Measurements from ENCODE around the gene CDH15. TPM values are rescaled to one million over a fixed set of nuclear protein-coding genes. Genes with fewer than 3 reads are reported as not detected.
A peak's percentile ranks its signal among the peaks of the same experiment; 100 is the strongest.

CDH15 gene
- total and polyA plus RNA-seq, 2 donors (not counting 1 experiment from before 2014, with no cell fraction given) = not detected

DNA sequence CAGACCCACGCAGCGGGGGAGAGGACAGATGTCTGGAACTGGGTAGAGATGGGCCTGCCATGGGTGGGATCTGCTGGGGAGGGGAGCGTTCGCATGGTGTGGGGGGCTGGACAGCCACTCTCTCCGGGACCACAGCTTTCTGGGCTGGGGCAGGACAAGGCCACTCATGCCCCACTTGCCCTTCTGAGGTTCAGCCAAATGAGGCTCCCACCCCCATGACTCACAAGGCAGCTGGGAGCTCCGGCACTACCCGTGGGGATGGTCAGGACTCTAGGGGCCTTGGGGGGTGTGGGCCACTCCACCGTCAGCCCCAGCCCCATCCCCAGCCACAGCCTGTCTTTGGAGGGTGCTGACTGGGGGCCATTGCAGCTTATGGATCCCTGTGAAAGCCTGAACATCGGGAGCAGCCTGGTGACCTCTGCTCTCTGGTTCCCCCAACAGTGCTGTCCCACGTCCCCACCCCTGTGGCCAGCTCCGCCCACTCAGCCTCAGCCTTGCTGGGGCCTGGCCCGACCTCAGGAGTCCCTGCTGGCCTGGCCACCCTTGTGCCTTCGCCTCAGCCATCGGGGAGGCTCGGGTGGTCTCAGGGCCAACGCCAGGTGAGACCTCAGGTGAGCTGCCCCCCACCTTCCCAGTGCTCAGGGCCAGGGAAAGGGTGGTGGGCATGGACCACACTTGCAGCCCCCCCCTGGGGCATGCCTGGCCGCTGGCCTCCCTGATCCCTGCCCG, 4.7 kb upstream of the CDH15 start:
- ATAC-seq (ENCODE audit: low read depth) = no peak
- no peaks in the 10 kb centered on the region for H3K9me3 Mint-ChIP-seq (ENCODE audit: insufficient read depth)

More for the DNA sequence above, 4.7 kb upstream of the CDH15 start:
- peaks cover 20% of the 10 kb centered on the region for H3K4me1 Mint-ChIP-seq
- no peak overlapping the region for H3K27ac Mint-ChIP-seq
- peaks cover 4% of the 10 kb centered on the region for H3K27me3 Mint-ChIP-seq
- no peak overlapping the region for H3K9ac ChIP-seq (ENCODE audit: low read length)
- peaks cover 37% of the 10 kb centered on the region for H4K20me1 ChIP-seq (ENCODE audit: control insufficient read depth, insufficient read depth, low read length, poor library complexity, severe bottlenecking)
- TF ChIP-seq CTCF (IDR thresholded peaks at IDR 0.05) (no peak), EZH2 (IDR thresholded peaks at IDR 0.05; ENCODE audit: borderline replicate concordance, insufficient read depth, low read depth, low read length, poor library complexity, severe bottlenecking) (no peak)
- H3K4me3 Mint-ChIP-seq = no peak overlapping the region
- no peaks in the 10 kb centered on the region for H3K36me3 ChIP-seq (replicated peaks in 1 of 2; ENCODE audit: control extremely low read depth in 1 of 2, control insufficient read depth in 1 of 2, extremely low read depth in 1 of 2, insufficient read depth in 2 of 2, low read length in 1 of 2)
- ChIA-PET CTCF (interaction anchor here (0.6 to 2.7 kb wide), 25 partner anchors 8 to 529 kb away, joined by 3 to 31 read pairs (median 4); partner anchors contain the start of genes ACSF3, APRT, CTU2 and IL17C), POLR2A (interaction anchor here (0.5 to 1.2 kb wide), 4 partner anchors 50 to 675 kb away, joined by 3 to 4 read pairs (median 3); partner anchors contain the start of gene APRT)
- H3K79me2 ChIP-seq (ENCODE audit: control insufficient read depth, insufficient read depth, low read length) = peaks cover 6% of the 10 kb centered on the region
- H3K4me3 ChIP-seq (ENCODE audit: control extremely low read depth in 1 of 5, extremely low read depth in 1 of 5, insufficient read depth in 1 of 5, low read depth in 2 of 5, low read length in 4 of 5) = no peak overlapping the region
- H3K9me3 ChIP-seq (ENCODE audit: control extremely low read depth in 1 of 3, control insufficient read depth in 2 of 3, insufficient read depth in 1 of 3, low read length in 2 of 3) = peaks cover 0 to 5% (median 0%) of the 10 kb centered on the region in 3 donors
- WGBS (ENCODE audit: insufficient coverage) = 81% methylated on average over 16 of the region's 18 CpGs
- intact Hi-C loops (cut with micrococcal nuclease) = loop anchor here (1.0 kb wide), 3 partner anchors 225 to 430 kb away; no protein-coding TSS in a partner anchor
- peaks cover 0 to 31% (median 13%) of the 10 kb centered on the region in 4 experiments for H3K27me3 ChIP-seq (replicated peaks in 1 of 4; ENCODE audit: control extremely low read depth in 1 of 4, control insufficient read depth in 3 of 4, insufficient read depth in 4 of 4, low read length in 3 of 4)
- peak overlapping the region; percentile 63 for H3K4me2 ChIP-seq (replicated peaks; ENCODE audit: low read depth, low read length, poor library complexity, severe bottlenecking)
- DNase-seq = peak; percentile 40
- no peak overlapping the region for H2AFZ ChIP-seq (ENCODE audit: insufficient read depth, low read depth, low read length, poor library complexity, severe bottlenecking)
- peaks cover 29 to 42% of the 10 kb centered on the region in 2 donors for H3K4me1 ChIP-seq (ENCODE audit: control insufficient read depth in 2 of 2, insufficient read depth in 2 of 2, low read length in 2 of 2)
- H3K27ac ChIP-seq (ENCODE audit: low read length in 2 of 2) = no peak overlapping the region
